Measurements from ENCODE around the gene PSRC1. TPM values are rescaled to one million over a fixed set of nuclear protein-coding genes. Genes with fewer than 3 reads are reported as not detected.

PSRC1 gene
- total RNA-seq, 1 donor from 2014 or later: 1.1 TPM

- TF ChIP-seq CTCF (IDR thresholded peaks at IDR 0.05; ENCODE audit: insufficient read depth, low read length, severe bottlenecking): no peak
- no peaks in the 10 kb centered on the region for H3K27me3 ChIP-seq (ENCODE audit: control insufficient read depth, insufficient read depth, low read length)
- H3K4me3 ChIP-seq (ENCODE audit: low read depth, low read length): peak within 1 kb of the TSS; percentile 48
- peaks cover 11% of the 10 kb centered on the region for H3K36me3 ChIP-seq (ENCODE audit: control insufficient read depth, insufficient read depth, low read length)
- no peak for DNase-seq (ENCODE audit: low read depth)
- no peak for FAIRE-seq
Observed at GRCh38 chr1:109248797-109249629, 33.9 kb downstream of the PSRC1 start, which contains the start of gene CELSR2. CELSR2 (plus strand) TSS chr1:109249539; CDS start chr1:109250080, 541 bp downstream.

GRCh38 chr1:109248444-109248796 is 34.5 kb downstream of the PSRC1 start:
- Histone ChIP-seq H3K27me3 (ENCODE audit: control insufficient read depth, insufficient read depth, low read length) (no peaks in the 10 kb centered on the region), H3K4me3 (ENCODE audit: low read depth, low read length) (no peak overlapping the region), H3K36me3 (ENCODE audit: control insufficient read depth, insufficient read depth, low read length) (peaks cover 11% of the 10 kb centered on the region)
- TF ChIP-seq CTCF (IDR thresholded peaks at IDR 0.05; ENCODE audit: insufficient read depth, low read length, severe bottlenecking): no peak
- FAIRE-seq (no peak), DNase-seq (ENCODE audit: low read depth) (no peak)

GRCh38 chr1:109247401-109248365 is 35.3 kb downstream of the PSRC1 start:
- DNase-seq (ENCODE audit: low read depth) (no peak), FAIRE-seq (no peak)
- Histone ChIP-seq H3K27me3 (ENCODE audit: control insufficient read depth, insufficient read depth, low read length) (no peaks in the 10 kb centered on the region), H3K4me3 (ENCODE audit: low read depth, low read length) (no peak overlapping the region), H3K36me3 (ENCODE audit: control insufficient read depth, insufficient read depth, low read length) (peaks cover 11% of the 10 kb centered on the region)
- TF ChIP-seq CTCF (IDR thresholded peaks at IDR 0.05; ENCODE audit: insufficient read depth, low read length, severe bottlenecking): no peak

- FAIRE-seq (no peak), DNase-seq (ENCODE audit: low read depth) (no peak)
- Histone ChIP-seq H3K4me3 (ENCODE audit: low read depth, low read length) (no peak overlapping the region), H3K27me3 (ENCODE audit: control insufficient read depth, insufficient read depth, low read length) (no peaks in the 10 kb centered on the region), H3K36me3 (ENCODE audit: control insufficient read depth, insufficient read depth, low read length) (peaks cover 2% of the 10 kb centered on the region)
- TF ChIP-seq CTCF (IDR thresholded peaks at IDR 0.05; ENCODE audit: insufficient read depth, low read length, severe bottlenecking): no peak
Observed at GRCh38 chr1:109246141-109246551, 36.8 kb downstream of the PSRC1 start.

GRCh38 chr1:109243860-109244552 is 38.9 kb downstream of the PSRC1 start:
- H3K4me3 ChIP-seq (ENCODE audit: low read depth, low read length): no peak overlapping the region
- TF ChIP-seq CTCF (IDR thresholded peaks at IDR 0.05; ENCODE audit: insufficient read depth, low read length, severe bottlenecking): no peak
- H3K36me3 ChIP-seq (ENCODE audit: control insufficient read depth, insufficient read depth, low read length): no peaks in the 10 kb centered on the region
- H3K27me3 ChIP-seq (ENCODE audit: control insufficient read depth, insufficient read depth, low read length): no peaks in the 10 kb centered on the region
- no peak for DNase-seq (ENCODE audit: low read depth)
- FAIRE-seq: no peak
